ENCODE data around the gene DDX23.

The DDX23 gene

DNA sequence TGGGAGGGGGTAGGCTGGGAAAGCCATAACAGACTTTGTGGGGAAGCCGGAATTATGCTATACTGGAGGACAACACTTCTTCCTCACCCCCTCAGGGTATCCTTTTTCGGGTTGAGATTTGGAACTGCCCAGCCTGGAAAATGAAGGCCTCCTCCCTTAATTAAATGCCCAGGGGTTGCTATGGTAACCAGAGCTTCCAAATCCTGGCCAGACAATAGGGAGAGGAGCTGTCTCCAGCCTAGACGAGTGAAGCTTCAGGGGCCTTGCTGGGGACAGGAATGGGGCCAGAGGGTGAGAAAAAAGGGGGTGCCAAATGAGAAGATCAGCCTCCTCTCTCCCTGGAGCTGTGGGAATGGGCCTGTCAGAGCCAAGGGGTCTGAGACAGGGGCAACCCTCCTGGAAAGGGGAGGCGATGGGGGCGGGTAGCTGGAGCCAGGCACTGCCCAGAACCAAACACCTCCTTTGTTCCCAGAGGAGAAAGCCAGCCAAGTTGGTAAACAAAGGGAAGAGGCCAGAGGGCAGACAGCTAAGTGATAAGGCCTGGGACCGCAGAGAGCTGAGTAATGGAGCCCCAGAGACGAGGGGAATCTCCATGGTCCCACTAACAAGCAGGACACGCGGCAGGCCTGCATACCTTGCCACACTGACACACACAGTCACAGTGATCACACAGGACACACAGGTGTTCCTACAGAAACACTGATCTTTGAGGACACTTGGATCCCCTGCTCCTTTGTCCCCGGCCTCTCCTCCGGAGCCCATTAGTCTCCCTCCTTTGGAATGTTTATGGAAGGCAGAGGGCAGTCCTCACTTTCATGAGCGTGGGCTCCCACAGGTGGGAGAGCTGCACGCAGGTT, 31.6 kb upstream of the DDX23 start:
- no peak for DNase-seq (ENCODE audit: low read depth)
- TF ChIP-seq, protein P1, sequence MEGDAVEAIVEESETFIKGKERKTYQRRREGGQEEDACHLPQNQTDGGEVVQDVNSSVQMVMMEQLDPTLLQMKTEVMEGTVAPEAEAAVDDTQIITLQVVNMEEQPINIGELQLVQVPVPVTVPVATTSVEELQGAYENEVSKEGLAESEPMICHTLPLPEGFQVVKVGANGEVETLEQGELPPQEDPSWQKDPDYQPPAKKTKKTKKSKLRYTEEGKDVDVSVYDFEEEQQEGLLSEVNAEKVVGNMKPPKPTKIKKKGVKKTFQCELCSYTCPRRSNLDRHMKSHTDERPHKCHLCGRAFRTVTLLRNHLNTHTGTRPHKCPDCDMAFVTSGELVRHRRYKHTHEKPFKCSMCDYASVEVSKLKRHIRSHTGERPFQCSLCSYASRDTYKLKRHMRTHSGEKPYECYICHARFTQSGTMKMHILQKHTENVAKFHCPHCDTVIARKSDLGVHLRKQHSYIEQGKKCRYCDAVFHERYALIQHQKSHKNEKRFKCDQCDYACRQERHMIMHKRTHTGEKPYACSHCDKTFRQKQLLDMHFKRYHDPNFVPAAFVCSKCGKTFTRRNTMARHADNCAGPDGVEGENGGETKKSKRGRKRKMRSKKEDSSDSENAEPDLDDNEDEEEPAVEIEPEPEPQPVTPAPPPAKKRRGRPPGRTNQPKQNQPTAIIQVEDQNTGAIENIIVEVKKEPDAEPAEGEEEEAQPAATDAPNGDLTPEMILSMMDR (IDR thresholded peaks at IDR 0.05; ENCODE audit: insufficient read depth, low read depth, low read length, missing control alignments) = no peak

DNA sequence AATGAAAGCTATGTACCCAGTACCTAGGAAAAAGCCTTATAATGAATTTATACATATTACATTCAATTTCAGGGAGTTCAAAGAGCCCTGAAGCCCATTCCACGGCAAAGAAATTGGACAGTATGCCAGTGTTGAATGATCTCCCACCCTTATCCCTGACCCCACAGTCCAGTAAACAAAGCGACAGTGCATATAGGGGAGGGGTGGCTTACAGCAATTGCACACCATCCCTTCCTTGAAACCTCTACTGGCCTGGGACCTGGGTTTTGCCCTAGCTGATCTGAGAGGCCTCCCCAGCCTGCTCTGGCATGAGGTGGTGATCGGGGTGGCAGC, 31.0 kb upstream of the DDX23 start:
- TF ChIP-seq, protein P1 (IDR thresholded peaks at IDR 0.05; ENCODE audit: insufficient read depth, low read depth, low read length, missing control alignments) = no peak
- H3K4me3 ChIP-seq (ENCODE audit: low read length) = no peak overlapping the region
- no peak for DNase-seq (ENCODE audit: low read depth)

More for the DNA sequence above, 31.6 kb upstream of the DDX23 start:
- no peak overlapping the region for H3K4me3 ChIP-seq (ENCODE audit: low read length)

DNA sequence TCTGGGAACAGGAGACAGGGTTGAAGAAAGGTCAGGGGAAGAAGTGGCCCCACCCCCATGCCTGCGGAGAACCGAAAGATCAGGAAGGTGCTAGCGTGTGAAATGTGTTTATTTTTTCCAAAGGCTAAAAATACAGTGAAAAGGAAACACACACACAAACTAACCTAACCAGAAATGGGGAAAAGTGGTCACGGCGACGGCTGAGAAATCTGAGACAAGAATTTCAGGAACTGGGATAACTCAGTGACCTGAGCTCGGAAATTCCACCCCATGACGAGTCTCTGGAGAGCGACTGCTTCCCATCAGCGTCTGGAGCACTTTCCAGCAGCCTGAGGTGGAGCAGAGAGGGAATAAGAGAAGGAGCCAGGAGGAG, 30.3 kb upstream of the DDX23 start:
- H3K4me3 ChIP-seq (ENCODE audit: low read length) = no peak overlapping the region
- DNase-seq (ENCODE audit: low read depth) = peak; percentile 68
- TF ChIP-seq, protein P1 (IDR thresholded peaks at IDR 0.05; ENCODE audit: insufficient read depth, low read depth, low read length, missing control alignments) = no peak

DNA sequence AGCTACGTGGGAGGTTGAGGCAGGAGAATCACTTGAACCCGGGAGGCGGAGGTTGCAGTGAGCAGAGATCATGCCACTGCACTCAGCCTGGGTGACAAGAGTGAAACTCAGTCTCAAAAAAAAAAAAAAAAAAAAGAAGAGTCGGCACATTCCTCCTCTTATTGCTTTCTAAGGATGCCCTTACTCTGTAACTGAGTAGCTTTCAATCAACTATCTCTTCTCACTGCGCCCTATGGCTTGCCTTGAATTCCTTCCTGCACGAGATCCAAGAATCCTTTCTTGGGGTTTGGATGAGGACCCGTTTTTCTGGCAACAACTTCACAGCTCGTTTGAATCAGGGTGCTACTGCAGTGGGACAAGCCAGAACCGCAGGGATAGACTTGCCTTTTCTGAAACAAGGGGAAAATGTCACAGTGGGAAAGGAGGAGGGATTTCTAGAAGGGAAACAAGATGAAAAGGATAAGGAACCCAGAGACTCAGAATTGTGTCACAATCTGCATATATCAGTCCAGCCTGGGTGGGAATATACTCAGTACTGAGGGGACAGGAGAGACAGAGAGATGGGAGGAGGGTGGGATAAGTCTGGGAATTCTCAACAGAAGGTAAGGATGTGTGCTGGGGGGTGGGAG, 29.8 kb upstream of the DDX23 start:
- no peak for DNase-seq (ENCODE audit: low read depth)

DNA sequence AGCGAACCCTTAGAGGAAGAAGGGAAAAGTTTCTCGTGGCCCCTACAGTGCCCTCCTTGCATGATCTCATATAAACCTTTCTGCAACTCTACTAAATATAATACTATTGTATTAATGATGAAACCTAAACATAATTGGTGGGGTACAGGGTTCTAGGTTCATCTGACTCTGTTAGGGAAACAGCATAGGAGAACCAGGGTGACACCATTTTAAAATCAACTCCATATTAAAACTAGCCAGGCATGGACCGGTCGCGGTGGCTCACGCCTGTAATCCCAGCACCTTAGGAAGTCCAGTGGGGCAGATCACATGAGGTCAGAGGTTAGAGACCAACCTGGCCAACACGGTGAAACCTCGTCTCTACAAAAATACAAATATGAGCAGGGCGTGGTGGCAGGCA, 28.7 kb upstream of the DDX23 start:
- DNase-seq (ENCODE audit: low read depth) = no peak

More for the DNA sequence above, 29.8 kb upstream of the DDX23 start:
- TF ChIP-seq, protein P1 (IDR thresholded peaks at IDR 0.05; ENCODE audit: insufficient read depth, low read depth, low read length, missing control alignments) = no peak
- H3K4me3 ChIP-seq (ENCODE audit: low read length) = no peak overlapping the region

DNA sequence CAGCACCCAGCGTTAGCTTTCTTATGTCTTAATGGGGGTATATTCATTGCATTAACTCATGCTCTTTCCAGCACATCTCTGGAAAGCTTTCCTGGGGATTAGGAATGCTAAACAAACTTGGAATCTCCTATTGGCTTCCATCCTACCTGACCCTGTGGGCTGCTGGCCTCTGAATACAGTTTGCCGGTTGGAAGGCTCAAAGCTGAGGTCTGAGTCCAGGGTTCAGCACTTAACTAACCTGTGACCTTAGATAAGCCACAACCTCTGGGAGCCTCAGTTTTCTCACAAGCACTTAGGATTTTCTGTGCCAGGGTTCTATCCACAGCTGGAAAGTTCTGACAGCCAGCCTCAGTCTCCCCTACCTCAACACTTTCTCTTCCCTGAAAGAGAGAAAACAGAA, 26.6 kb upstream of the DDX23 start:
- no peak for DNase-seq (ENCODE audit: low read depth)
- TF ChIP-seq, protein P1 (IDR thresholded peaks at IDR 0.05; ENCODE audit: insufficient read depth, low read depth, low read length, missing control alignments) = no peak
- H3K4me3 ChIP-seq (ENCODE audit: low read length) = no peak overlapping the region

More for the DNA sequence above, 28.7 kb upstream of the DDX23 start:
- no peak overlapping the region for H3K4me3 ChIP-seq (ENCODE audit: low read length)
- TF ChIP-seq, protein P1 (IDR thresholded peaks at IDR 0.05; ENCODE audit: insufficient read depth, low read depth, low read length, missing control alignments) = no peak

Measured in epithelial cell of esophagus (primary cell).